Measurements from ENCODE around the gene MAP3K14. TPM values are rescaled to one million over a fixed set of nuclear protein-coding genes. Genes with fewer than 3 reads are reported as not detected.
A peak's percentile ranks its signal among the peaks of the same experiment; 100 is the strongest.

The MAP3K14 gene
- total RNA-seq, 1 experiment from 2014 or later = 7.8 TPM

DNA sequence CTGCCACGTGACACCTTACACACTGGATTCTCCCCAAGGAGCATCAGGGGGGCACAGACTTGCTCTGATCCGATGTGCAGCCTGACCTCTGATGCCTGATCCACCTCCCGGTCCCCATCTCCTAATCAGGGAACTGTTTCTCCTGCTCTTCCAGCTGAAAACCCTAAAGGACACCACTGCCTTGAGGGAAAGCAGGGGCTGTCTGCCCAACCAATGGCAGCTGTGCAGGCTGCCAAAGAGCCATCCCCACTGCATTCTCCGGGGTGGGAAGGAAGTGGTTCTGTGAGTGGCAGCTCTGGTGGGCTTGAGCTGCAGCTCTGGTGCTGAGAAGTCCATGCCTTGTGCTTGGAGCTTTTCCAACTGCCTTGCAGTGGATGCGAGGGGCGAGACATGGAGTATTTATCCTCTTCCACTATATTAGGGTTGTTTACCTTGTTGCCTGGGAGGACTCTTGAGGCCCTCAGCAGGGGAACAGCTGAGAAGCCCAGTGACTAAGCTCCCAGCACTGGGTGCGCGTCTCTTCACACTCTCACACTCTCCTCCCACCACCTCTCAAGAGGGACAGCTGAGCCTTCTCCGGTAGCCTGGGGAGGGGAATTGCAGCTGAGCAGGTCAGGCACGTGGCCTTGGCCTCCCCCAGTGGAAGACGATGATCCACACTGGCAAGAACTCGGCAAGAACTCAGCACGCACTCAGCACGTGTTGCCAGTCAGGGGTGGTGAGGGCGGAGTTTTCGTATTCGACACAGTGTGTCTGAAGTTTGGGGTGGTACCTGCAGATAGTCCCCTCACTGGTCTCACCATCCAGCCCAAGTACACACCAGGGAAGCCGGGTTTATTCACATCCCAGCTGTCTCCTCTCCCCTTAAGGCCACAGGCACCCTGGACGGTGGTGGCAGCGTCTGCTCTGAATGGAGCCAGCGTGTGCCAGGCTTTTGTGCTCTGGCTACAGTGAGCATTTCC, 33.9 kb downstream of the MAP3K14 start:
- H3K9me3 Mint-ChIP-seq = no peaks in the 10 kb centered on the region
- H3K79me2 ChIP-seq (ENCODE audit: insufficient read depth, low read length) = no peaks in the 10 kb centered on the region
- no peak overlapping the region for H4K91ac ChIP-seq (ENCODE audit: insufficient read length, low read depth, low read length)
- no peak overlapping the region for H2BK15ac ChIP-seq (ENCODE audit: low read depth, low read length)
- H3K9me3 ChIP-seq (ENCODE audit: control insufficient read depth, low read depth, low read length) = no peaks in the 10 kb centered on the region
- no peaks in the 10 kb centered on the region for H3K23me2 ChIP-seq (ENCODE audit: insufficient read length, low read depth, low read length, poor library complexity, severe bottlenecking)
- no peaks in the 10 kb centered on the region for H3K27me3 Mint-ChIP-seq (ENCODE audit: low read depth)
- no peak overlapping the region for H3K14ac ChIP-seq (ENCODE audit: insufficient read depth, low read length)
- WGBS (ENCODE audit: extremely low coverage, insufficient read length, low lambda C conversion rate) = no CpG with 5 or more reads among the region's 21 CpGs
- H3K4me1 Mint-ChIP-seq = peaks cover 0 to under 1% of the 10 kb centered on the region in 2 experiments; a peak in 1 of 4 replicates
- H3K23ac ChIP-seq (ENCODE audit: insufficient read length, low read depth, low read length) = no peak overlapping the region
- H3K9ac ChIP-seq (ENCODE audit: extremely low read depth, insufficient read length, low read length) = no peak overlapping the region
- H2BK20ac ChIP-seq (ENCODE audit: low read depth, low read length, poor library complexity, severe bottlenecking) = no peak overlapping the region
- no peak overlapping the region for H3K4me2 ChIP-seq (ENCODE audit: insufficient read depth, insufficient read length, low read length)
- H3K36me3 Mint-ChIP-seq (ENCODE audit: insufficient read depth in 1 of 3, low read depth in 3 of 3) = peaks cover 9 to 60% (median 43%) of the 10 kb centered on the region in 3 experiments; a peak in 6 of 7 replicates
- no peaks in the 10 kb centered on the region for H4K20me1 ChIP-seq (ENCODE audit: control insufficient read depth, insufficient read depth, insufficient read length)
- no peak overlapping the region for H2BK5ac ChIP-seq (ENCODE audit: insufficient read length, low read length)
- no peak overlapping the region for H3K27ac ChIP-seq (ENCODE audit: insufficient read length, low read depth, low read length)
- H3K27me3 ChIP-seq (ENCODE audit: insufficient read depth, low read length) = no peaks in the 10 kb centered on the region
- no peaks in the 10 kb centered on the region for H3K4me1 ChIP-seq (ENCODE audit: insufficient read depth, low read length)
- H3K79me1 ChIP-seq (ENCODE audit: insufficient read depth, low read depth, low read length, poor library complexity, severe bottlenecking) = no peaks in the 10 kb centered on the region
- no peak overlapping the region for H2AFZ ChIP-seq (ENCODE audit: low read length)
- no peak overlapping the region for H2BK120ac ChIP-seq (ENCODE audit: low read depth, low read length, poor library complexity, severe bottlenecking)
- H3K4me3 Mint-ChIP-seq = no peak overlapping the region
- TF ChIP-seq, protein P1, sequence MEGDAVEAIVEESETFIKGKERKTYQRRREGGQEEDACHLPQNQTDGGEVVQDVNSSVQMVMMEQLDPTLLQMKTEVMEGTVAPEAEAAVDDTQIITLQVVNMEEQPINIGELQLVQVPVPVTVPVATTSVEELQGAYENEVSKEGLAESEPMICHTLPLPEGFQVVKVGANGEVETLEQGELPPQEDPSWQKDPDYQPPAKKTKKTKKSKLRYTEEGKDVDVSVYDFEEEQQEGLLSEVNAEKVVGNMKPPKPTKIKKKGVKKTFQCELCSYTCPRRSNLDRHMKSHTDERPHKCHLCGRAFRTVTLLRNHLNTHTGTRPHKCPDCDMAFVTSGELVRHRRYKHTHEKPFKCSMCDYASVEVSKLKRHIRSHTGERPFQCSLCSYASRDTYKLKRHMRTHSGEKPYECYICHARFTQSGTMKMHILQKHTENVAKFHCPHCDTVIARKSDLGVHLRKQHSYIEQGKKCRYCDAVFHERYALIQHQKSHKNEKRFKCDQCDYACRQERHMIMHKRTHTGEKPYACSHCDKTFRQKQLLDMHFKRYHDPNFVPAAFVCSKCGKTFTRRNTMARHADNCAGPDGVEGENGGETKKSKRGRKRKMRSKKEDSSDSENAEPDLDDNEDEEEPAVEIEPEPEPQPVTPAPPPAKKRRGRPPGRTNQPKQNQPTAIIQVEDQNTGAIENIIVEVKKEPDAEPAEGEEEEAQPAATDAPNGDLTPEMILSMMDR (conservative IDR thresholded peaks at IDR 0.05) = no peak
- peak overlapping the region in 1 of 3 experiments; percentile 81; a peak in 2 of 7 replicates for H3K27ac Mint-ChIP-seq
- no peak overlapping the region for H3K4ac ChIP-seq (ENCODE audit: low read depth, low read length)
- H2AK5ac ChIP-seq (ENCODE audit: insufficient read length, low read length) = no peak overlapping the region
- no peak overlapping the region for H2BK12ac ChIP-seq (ENCODE audit: insufficient read length, low read depth, low read length)
- no peak overlapping the region for H4K8ac ChIP-seq (replicated peaks; ENCODE audit: insufficient read length, low read depth, low read length)
- H3K56ac ChIP-seq (ENCODE audit: insufficient read length, low read depth, low read length) = no peak overlapping the region
- H3K18ac ChIP-seq (ENCODE audit: insufficient read length, low read depth, low read length) = no peak overlapping the region
- H3T11ph ChIP-seq (ENCODE audit: low read length) = no peak overlapping the region
- no peak overlapping the region for H4K5ac ChIP-seq (ENCODE audit: insufficient read length, low read depth, low read length)
- DNase-seq = no peak
